GM12874 (cell line): ENCODE measurements around the gene ANKS1B.

Experiments
- TF ChIP-seq, protein P1 (sequence below): IDR thresholded peaks from 2 replicates; pipeline ENCODE4 v1.5.1; 2011; ENCODE audit warnings: low read depth, mild to moderate bottlenecking, control low read depth, low read length, moderate library complexity; ENCODE audit not compliant: insufficient read depth

ANKS1B gene

DNA sequence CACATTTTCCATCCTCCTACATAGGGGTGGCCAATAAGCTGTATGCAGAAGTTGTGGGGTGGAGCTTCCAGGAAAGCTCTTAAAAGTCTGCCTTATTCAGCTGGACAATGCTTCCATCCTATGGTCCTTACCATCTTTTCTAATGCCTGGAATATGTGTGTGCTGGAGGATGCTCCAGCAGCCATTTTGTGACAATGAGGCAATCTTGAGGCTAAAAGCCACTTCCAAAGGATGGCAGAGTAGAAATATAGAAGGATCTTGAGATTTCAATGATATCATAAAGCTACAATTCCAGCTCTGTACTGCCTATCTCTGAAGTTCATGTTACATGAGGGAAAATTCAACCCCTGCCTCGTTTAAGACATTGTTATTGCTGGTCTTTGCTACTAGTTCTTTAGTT is 1244.0 kb downstream of the ANKS1B start:
- TF ChIP-seq, protein P1, sequence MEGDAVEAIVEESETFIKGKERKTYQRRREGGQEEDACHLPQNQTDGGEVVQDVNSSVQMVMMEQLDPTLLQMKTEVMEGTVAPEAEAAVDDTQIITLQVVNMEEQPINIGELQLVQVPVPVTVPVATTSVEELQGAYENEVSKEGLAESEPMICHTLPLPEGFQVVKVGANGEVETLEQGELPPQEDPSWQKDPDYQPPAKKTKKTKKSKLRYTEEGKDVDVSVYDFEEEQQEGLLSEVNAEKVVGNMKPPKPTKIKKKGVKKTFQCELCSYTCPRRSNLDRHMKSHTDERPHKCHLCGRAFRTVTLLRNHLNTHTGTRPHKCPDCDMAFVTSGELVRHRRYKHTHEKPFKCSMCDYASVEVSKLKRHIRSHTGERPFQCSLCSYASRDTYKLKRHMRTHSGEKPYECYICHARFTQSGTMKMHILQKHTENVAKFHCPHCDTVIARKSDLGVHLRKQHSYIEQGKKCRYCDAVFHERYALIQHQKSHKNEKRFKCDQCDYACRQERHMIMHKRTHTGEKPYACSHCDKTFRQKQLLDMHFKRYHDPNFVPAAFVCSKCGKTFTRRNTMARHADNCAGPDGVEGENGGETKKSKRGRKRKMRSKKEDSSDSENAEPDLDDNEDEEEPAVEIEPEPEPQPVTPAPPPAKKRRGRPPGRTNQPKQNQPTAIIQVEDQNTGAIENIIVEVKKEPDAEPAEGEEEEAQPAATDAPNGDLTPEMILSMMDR, result no peak

DNA sequence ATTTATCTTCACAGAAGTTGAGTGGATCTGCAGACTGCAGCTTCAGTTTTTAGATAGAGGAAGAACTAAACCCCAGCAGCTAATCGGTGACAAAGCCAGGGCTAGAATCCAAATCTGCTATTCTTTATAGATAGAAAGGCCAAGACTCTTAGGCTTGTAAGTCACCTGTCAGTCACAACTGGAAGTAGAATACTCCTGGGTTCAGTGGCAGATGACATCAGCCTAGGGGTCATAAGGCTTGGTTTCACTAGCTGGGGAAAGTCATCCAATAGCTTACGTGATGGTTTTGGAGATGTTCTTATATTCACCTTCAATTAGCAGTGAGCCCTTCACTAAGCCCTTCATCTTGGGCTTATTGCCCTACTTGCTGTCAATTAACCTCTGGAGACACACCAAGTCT is 1246.2 kb downstream of the ANKS1B start:
- TF ChIP-seq, protein P1, result no peak

DNA sequence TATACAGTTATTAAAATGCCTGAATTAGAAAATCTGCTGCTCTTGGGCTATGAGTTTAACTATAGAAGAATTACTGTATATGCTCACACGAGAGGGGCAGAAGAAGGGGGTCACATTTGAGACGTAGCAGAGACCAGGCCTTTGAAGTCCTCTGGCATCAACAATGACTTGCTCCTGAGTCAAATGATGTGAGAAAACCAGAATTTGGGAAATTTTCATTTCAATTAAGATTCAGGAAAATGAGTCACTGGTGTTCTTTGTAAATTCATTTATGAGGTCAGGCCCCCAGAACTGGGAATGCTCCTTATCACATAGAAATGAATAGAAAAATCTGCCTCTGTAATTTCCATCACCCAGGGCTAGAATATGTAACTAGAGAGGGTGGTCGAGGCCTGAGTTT is 1246.7 kb downstream of the ANKS1B start:
- TF ChIP-seq, protein P1, result no peak

- TF ChIP-seq, protein P1, result no peak
These were observed 1247.4 kb downstream of the ANKS1B start for GRCh38 chr12:98737322-98737712.

- TF ChIP-seq, protein P1, result no peak
These were observed 1248.1 kb downstream of the ANKS1B start for GRCh38 chr12:98736352-98737321.

DNA sequence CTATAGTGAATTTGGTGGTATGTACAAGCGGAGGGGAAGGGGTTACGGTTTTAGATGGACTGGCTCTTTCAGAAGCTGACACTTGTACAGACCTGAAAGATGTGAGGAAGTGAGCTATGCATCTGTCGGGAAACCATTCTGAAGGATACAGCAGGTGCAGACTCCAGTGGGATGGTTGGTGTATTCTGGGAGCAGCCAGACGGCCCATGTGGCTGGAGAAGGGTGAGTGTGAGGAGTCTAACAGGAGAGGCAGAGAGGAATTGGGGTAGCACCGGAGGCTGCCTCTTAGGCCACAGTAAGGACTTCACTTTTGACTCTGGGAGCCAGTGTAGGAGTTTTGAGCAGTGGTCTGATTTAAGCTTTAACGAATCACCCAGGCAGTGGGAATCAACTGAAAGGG is 1248.9 kb downstream of the ANKS1B start:
- TF ChIP-seq, protein P1, result no peak

DNA sequence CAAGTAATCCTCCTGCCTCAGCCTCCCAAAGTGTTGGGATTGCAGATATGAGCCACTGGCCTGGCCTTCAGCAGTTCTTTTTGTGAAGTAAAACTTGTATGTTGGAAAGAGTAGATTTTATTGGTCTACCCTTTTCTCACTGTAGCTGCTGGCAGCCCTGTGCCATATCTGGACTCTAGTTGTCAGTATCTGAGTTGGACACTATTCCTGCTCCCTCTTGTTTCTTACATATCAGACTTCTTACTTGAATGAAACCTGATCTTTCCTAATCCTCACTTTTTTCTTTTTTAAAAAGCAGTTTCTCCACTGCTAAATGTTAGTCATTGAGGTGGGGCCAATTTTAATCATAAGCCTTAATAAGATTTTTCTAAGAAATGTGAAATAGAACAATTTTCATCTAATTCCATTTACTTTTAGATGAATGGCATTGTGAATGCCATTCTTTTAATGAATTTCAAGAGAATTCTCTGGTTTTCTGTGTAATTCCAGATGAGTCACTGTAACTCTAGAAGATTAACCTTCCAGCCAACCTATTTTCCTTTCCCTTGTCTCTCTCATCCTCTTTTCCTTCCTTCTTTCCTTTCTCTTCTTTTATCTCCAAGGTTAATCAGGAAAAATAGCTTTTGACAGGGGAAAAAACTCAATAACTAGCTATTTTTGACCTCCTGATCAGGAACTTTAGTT is 1250.9 kb downstream of the ANKS1B start:
- TF ChIP-seq, protein P1, result no peak
